ENCODE data around the gene C10orf95. TPM values are rescaled to one million over a fixed set of nuclear protein-coding genes. Genes with fewer than 3 reads are reported as not detected.

Gene C10orf95
- total and polyA plus RNA-seq, 2 experiments from 2014 or later, result 0.69 to 1.1 TPM

GRCh38 chr10:102422545-102423129 lies 28.7 kb downstream of the C10orf95 start:
- Mint-ChIP-seq H3K9me3 (no peaks in the 10 kb centered on the region; the same call in 2 of the 3 replicates), H3K27ac (no peak overlapping the region), H3K4me3 (peak overlapping the region; percentile 97), H3K36me3 (ENCODE audit: low read depth) (peaks cover 16% of the 10 kb centered on the region), H3K27me3 (ENCODE audit: insufficient read depth, low read depth, poor library complexity) (peaks cover 36% of the 10 kb centered on the region), H3K4me1 (peaks cover 16% of the 10 kb centered on the region)
- H3K36me3 ChIP-seq (ENCODE audit: insufficient read depth), result no peaks in the 10 kb centered on the region; the same call in 1 of the 2 replicates
- no peaks in the 10 kb centered on the region for H3K79me2 ChIP-seq (replicated peaks; ENCODE audit: insufficient read depth)
- peaks cover 15% of the 10 kb centered on the region for H3K4me1 ChIP-seq (ENCODE audit: insufficient read depth)
- no peaks in the 10 kb centered on the region for H3K9me2 ChIP-seq (ENCODE audit: insufficient read depth)
- H3F3A ChIP-seq (replicated peaks; ENCODE audit: low read depth), result peaks cover 27% of the 10 kb centered on the region
- no peaks in the 10 kb centered on the region; the same call in none of the 2 replicates for H4K20me1 ChIP-seq (replicated peaks; ENCODE audit: insufficient read depth)
- DNase-seq (ENCODE audit: low spot score) (peak; percentile 87), ATAC-seq (peak; percentile 23)
- H3K27me3 ChIP-seq (ENCODE audit: insufficient read depth), result 0 out of 2 replicates have a peak, but pooled peaks cover 6% of the 10 kb centered on the region
- peak overlapping the region; percentile 100 for H3K4me2 ChIP-seq
- H3K4me3 ChIP-seq, result peak overlapping the region; percentile 82
- TF ChIP-seq CTCF (conservative IDR thresholded peaks at IDR 0.05; ENCODE audit: low read depth in 2 of 2) (peak; percentile 65 to 97), CREB1 (CRISPR knock-in tag; IDR thresholded peaks at IDR 0.05; ENCODE audit: low read depth) (peak; percentile 71), POLR2AphosphoS5 (IDR thresholded peaks at IDR 0.05; ENCODE audit: low read depth) (peak; percentile 65), ZNF114 (CRISPR knock-in tag; IDR thresholded peaks at IDR 0.05) (no peak), ZNF331 (CRISPR knock-in tag; IDR thresholded peaks at IDR 0.05; ENCODE audit: low read depth) (no peak)
- TF ChIP-seq, protein P1, sequence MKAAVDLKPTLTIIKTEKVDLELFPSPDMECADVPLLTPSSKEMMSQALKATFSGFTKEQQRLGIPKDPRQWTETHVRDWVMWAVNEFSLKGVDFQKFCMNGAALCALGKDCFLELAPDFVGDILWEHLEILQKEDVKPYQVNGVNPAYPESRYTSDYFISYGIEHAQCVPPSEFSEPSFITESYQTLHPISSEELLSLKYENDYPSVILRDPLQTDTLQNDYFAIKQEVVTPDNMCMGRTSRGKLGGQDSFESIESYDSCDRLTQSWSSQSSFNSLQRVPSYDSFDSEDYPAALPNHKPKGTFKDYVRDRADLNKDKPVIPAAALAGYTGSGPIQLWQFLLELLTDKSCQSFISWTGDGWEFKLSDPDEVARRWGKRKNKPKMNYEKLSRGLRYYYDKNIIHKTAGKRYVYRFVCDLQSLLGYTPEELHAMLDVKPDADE (IDR thresholded peaks at IDR 0.05), result no peak
- peak overlapping the region; percentile 19; the same call in 1 of the 2 replicates for H3K27ac ChIP-seq (ENCODE audit: low read depth)
- H2AFZ ChIP-seq, result no peak overlapping the region

DNA sequence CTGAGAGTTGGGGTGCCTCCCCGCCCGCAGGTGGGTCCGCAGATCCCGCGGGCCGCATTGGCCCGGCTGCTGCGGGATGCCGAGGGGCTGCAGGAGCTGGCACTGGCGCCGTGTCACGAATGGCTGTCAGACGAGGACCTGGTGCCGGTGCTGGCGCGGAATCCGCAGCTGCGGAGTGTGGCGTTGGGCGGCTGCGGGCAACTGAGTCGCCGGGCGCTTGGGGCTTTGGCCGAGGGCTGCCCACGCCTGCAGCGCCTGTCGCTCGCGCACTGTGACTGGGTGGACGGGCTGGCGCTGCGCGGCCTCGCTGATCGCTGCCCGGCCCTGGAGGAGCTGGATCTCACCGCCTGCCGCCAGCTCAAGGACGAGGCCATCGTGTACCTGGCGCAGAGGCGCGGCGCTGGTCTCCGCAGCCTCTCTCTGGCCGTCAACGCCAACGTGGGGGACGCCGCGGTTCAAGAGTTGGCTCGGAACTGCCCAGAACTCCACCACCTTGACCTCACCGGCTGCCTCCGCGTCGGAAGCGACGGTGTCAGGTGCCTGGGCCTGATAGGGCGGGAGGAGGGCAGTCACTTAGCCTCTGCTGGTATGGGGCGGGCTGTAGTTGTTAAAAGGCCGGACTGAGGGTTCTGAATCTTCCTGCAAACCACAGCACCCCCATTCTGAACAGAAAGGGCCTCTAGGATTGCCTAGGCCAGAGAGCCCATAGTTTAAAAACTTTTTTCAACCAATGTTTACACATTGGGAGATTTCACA lies 29.4 kb downstream of the C10orf95 start:
- Mint-ChIP-seq H3K27me3 (ENCODE audit: insufficient read depth, low read depth, poor library complexity) (peaks cover 39% of the 10 kb centered on the region), H3K9me3 (no peaks in the 10 kb centered on the region; the same call in 2 of the 3 replicates), H3K27ac (no peak overlapping the region), H3K4me1 (peaks cover 16% of the 10 kb centered on the region), H3K4me3 (peak overlapping the region; percentile 97), H3K36me3 (ENCODE audit: low read depth) (peaks cover 16% of the 10 kb centered on the region)
- Histone ChIP-seq H3K4me1 (ENCODE audit: insufficient read depth) (peaks cover 15% of the 10 kb centered on the region), H3K4me3 (peak overlapping the region; percentile 82), H3K9me2 (ENCODE audit: insufficient read depth) (no peaks in the 10 kb centered on the region), H3K4me2 (peak overlapping the region; percentile 100), H3K79me2 (replicated peaks; ENCODE audit: insufficient read depth) (no peaks in the 10 kb centered on the region), H4K20me1 (replicated peaks; ENCODE audit: insufficient read depth) (no peaks in the 10 kb centered on the region; the same call in none of the 2 replicates), H3K27me3 (ENCODE audit: insufficient read depth) (0 out of 2 replicates have a peak, but pooled peaks cover 6% of the 10 kb centered on the region), H3K27ac (ENCODE audit: low read depth) (peak overlapping the region; percentile 19), H3K36me3 (ENCODE audit: insufficient read depth) (no peaks in the 10 kb centered on the region; the same call in 1 of the 2 replicates), H2AFZ (peak overlapping the region; percentile 95), H3F3A (replicated peaks; ENCODE audit: low read depth) (peaks cover 27% of the 10 kb centered on the region)
- ATAC-seq, result peak; percentile 10
- DNase-seq (ENCODE audit: low spot score), result peak; percentile 62
- 0 out of 2 replicates have a peak, but pooled peaks have one; percentile 10 for TF ChIP-seq CREB1 (CRISPR knock-in tag; IDR thresholded peaks at IDR 0.05; ENCODE audit: low read depth)
- TF ChIP-seq ZNF114 (CRISPR knock-in tag; IDR thresholded peaks at IDR 0.05), result no peak
